Measurements from ENCODE around the gene KLHL21.

The KLHL21 gene

DNA sequence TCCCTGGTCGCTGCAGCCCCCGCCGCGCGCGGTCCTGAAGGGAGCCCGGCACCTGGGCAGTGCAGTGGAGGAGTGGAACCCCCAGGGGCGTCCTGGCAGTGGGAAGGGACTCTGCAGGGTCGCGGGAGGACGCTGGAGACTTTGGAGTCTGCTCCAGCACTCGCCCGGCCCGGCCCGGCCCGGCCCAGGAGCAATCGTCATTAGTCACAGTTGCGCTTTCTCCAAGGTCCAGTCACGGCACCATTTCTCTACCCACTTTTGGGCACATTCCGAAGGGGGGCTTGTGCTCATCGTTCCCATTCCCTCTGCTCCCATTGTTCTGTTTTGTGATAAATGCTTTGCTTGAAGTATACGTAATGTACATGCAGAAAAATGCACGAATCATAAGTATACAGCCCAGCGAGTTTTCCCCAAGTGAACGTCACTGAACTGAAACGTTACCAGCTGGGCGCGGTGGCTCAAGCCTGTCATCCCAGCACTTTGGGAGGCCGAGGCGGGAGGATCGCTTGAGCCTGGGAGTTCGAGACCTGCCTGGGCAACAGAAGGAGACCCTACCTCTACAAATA, 23.0 kb upstream of the KLHL21 start:
- peak; percentile 5 for DNase-seq (ENCODE audit: low spot score)

DNA sequence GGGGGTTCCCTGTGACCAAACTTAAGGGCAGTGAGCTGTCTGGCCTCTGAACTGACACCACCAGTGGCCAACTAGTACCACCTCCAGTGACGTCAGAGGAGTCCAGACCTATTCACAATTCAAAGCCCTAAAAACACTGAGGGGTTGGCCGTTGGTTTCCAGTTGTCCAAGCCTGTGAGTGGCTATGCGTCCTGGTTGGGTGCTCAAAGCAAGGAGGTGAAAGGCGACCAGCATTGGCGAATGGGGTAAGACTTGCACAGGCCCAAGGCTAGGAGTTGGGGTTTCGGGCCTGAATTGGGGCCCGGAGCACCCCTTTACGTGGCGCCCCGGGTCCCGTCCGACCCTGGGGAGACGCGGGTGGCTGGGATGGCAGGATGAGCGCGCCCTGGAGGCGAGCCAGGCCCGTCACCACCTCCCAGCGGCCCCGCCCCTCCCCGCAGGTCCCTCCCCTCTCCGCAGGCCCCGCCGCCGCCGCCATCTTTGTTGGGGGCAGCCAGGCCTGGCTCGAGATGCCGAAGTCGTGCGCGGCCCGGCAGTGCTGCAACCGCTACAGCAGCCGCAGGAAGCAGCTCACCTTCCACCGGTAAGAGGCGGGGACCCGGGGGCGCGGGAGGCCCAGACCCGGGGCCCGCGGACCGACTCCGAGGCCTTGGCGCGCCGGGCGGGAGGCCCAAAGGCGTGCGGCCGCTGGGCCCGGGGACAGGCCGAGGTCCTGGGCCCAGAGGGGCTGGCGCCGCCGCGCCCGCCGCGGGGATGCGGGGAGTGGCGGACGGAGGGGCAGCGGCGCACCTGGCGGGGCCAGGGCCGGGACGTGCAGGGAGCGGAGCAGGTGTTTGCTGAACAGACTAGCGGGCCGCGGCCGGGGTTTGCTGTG, 22.3 kb upstream of the KLHL21 start, which contains the start of gene THAP3:
TSS of gene THAP3 (plus strand) at position 159 of the 874 bp plus-strand sequence. CDS start at position 510, 351 bp downstream.
- peak; percentile 83 for DNase-seq (ENCODE audit: low spot score)

DNA sequence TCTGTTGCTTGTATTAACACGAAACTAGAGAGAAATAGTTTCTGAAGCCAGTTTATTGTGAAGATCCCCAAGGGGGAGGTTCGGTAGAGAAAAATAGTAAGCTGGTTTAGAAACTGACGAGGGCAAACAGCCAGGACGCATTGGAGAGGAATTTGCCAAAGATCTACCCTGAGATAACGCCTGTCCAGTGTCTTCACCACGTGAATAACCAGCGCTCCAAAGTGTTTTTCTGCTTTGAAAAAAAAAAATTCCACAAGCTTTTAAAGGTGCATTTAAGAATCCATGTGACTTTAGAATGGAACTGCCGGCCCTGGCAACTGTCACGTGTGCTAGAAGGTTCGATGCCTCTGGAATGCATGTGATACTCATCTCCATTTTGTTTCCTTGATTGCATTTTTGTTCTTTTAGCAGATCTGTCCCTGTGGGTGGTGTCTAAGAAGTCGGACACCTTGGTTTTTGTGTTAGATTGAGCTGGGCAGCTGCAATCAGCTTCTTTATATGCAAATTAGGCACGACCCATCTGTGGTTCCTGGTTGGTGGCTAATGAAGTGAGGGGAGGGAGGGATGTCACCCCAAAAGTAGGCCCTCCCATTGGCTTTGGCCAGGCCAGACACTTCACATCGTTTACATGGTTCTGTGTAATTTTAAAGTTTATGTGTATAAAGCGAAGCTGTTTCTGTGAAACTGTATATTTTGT, 20.7 kb upstream of the KLHL21 start:
- DNase-seq (ENCODE audit: low spot score), result no peak

DNA sequence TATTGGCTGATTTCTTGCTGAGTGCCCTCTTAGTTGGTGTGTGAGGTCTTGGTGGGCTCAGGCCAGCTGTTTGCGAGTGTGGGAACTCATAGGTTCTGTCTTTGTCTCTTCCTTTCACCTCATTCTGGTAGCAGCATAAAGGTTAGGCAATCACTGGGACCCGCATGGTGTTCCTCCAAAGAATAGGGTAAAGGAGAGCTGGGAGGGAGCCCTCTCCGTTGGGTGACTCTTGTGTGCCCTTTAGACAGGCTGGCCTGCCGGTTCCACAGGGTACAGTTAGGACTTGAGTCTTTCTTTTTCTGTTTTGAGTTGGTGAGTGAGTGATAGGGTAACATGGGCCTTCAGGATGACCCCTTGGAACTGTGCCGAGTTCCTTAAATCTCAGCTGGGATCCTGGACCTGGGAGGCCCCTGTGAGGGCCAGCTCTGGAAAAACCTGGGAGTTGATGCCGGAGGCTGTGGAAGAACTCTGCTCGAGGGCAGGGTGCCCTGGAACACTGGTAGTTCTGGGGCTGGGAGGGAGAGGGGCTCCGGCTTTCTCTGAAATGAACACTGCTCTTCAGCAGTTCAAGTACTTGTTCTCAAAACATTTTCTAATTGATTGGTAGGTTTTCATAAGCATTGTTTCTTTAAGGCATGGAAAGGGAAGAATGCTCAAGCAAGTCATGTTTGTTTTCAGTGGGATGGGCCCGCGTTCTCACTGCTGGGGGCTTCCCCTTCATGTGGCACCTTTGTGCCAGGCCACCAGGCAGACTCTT, 19.9 kb upstream of the KLHL21 start:
- no peak for DNase-seq (ENCODE audit: low spot score)

DNA sequence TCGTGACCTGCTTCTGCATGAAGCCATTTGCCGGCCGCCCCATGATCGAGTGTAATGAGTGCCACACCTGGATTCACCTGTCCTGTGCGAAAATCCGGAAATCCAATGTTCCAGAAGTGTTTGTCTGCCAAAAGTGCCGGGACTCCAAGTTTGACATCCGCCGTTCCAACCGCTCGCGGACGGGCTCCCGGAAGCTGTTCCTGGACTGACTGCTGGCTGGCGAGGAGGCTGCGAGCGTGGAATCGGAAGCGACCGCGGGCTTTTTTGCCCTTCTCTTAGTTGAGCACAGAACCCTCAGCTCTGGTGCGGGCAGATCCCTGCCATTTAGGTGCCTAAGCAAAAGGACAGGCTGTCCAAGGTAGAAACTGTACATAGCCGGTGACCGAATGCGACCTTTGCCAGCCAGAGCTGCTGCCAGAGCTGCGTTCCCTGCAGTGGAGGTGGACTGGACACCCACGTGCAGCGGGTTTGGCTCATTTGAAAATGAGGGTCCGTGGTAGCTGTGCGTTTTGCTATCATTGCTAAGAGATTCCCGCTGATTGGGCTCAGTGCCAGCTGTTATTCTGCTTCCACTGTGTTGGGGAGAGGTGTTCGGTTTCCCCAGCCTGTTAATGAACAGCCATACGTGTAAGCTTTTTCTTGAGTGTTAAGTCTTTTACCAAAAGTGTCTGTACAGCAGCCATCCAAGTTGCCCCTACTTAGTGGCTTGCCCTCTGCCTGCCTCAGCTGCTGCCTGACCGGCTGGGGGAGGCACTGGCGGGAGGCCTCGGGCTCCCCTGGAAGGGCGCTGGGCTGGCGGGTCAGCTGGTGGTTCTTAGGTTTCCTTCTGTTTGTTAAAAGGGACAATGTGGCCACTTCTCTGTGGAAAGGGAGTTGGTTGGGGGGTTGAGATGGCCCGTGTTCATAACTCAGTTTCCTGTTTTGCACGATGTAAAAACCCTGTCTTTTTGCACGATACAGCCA, 19.0 kb upstream of the KLHL21 start:
- no peak for DNase-seq (ENCODE audit: low spot score)

DNA sequence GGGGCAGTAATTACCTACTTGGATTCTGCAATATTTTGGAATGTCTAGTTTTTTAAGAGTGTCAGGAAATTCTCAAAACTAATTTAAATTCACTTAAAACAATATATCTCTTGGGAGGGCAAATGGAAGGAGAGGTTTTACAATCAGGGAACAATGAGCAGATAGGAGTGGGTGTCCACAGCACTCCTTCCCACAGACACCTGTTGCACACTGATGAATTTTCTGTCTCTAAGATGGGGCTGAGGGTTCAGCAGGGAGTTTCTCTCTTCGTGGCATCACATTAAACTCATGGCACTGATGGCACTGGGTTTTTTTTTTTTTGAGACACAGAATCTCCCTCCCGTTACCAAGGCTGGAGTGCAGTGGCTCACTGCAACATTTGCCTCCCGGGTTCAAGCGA, 16.4 kb upstream of the KLHL21 start:
- no peak for DNase-seq (ENCODE audit: low spot score)

DNA sequence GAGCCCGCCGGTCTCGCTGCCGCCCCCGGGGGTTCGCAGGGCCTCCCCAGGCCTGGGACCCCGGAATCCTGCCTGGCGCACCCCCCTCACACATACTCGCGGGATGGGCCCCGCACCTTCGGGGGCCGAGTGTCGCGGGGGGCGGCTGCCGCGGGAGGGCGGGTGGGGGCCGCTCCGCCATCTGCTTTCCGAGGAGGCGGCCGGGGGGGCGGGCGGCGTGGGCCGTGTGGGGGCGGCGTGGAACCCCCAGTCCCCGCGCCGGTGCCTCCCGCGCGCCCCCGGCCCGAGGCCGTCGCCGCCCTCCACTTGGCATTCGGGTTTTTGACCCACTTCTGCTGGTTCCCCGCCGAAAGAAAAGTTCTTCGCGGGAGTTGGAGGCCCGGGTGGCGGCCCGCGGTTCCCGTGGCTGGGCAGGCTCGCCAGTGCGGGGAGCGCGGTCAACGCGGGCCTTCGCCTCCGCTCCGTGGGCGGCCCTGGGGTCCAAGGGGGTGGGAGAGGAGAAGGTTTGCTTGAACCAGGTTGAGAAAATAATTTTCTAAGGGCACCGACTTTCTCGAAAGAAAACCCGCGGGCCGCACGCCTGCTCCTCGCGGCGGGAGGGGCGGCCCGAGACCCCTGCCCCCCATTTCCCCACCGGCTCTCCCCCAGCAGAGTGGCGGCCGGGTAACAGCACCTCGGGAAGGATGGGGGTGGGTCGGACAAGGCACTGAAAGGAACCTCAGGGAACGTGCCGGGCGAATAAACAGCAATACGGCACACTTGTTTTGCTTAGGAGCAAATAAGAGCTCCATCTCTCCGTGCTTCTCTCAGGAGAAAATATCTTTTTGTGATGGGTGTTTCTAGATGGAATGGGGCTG, 12.5 kb upstream of the KLHL21 start:
- no peak for DNase-seq (ENCODE audit: low spot score)

DNA sequence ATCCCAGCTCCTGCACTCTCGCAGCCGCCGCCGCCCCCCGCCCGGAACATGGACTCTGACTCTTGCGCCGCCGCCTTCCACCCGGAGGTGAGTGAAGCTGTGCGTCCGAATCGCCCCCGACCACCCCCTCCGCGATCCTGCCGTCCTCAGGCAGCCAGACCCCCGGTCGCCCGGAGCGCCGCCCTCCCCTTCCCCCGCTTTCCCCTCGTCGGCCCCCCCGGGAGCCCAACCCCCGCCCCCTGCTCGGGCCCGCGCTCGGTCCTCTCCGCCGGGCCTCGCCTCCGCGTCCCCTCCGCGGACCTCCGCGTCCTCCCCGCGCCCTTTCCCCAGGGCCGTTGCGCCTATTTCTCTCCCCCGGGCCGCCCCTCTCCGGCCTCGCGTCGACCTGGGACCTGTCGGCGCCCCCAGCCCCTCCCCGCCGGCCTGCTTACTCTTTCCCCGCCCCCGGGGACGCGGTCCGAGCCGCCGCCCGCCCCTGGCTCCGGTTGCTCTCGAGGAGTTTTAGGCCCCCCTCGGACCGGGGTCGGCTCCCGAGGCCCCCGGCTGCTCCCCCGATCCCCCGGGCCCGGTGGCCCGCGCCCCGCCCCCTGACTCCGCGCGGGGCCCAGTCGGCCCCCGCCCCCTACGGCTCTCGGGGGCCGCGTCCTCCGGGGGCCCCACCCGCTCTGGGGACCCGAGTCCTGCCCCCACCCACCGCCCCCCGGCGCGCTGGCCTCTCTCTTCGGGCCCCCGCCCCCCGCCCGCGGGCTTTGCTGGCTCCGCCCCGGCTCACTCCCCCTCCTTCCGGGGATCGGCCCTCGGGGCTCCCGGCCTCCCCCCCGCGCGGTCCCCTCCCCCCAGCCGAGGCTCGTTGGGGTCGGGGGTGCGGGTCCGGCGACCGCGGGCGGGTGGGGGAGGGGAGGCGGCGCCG, 11.6 kb upstream of the KLHL21 start:
- DNase-seq (ENCODE audit: low spot score), result no peak

DNA sequence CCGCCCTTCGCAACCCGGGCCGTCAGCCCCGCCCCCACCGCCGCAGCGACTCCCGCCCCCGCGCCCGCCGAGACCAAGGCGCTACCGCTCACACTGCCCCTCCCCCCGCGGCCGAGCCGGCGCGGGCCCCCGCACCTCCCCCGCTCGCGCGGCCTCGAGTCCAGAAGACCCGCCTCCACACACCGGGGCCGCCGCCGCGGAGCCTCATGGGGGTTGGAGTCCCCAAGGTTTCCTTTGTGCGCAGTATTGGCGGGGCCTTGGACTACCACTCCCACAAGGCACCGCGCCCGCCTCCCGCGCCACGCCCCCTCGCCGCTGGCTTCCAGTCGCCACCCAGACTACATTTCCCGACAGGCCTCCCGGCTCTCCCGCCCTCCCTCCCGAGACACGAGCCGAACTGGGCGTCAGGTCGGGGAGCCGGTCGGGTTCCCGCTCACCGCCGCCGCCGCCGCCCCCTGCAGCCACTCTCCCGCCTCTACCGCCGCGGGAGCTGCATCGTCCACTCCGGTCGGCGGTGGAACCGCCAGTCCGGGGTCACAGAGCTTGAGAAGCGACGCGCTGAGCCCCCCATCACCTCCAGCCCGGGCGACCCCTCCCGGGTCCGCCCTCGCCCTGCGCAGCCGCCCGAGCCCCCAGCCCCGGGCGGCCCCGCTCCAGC, 10.8 kb upstream of the KLHL21 start, which contains the start of gene PHF13:
TSS of gene PHF13 (plus strand) at position 371 of the 658 bp plus-strand sequence. CDS start 336 bp downstream, outside the sequence.
- DNase-seq (ENCODE audit: low spot score), result peak; percentile 99

DNA sequence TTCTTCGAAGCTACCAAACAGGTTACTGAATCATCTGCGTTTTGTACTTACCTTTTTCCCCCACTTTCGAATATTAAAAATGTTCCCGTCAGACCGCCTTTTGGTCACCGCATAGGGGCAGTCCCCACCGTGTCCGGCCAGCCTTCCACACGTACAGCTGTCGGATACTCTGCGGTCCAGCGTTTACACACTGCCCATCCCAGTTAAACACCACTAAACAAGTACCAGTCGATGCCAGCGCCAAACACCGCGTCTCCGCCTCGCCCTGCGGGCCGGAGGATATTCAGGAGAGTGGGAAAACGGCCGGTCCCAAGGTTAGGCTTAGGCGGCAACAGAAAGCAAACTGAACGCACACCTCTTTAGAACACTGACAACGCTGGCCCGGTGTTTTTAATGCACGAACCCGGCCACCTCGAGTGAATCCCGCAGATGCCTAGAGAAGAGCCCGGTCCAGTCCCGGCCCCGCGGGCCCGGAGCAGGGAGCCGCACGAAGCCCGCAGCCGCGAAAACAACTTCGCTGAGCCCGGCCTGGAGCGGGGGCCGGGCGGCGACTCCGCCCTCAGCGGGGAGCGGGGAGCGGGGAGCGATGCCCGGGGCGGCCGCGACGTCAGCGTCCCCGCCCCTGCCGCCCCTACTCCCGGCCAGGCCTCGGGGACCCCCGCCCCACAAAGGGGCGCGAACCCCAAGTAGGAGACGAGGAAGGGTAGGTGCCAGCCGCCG, 10.1 kb upstream of the KLHL21 start:
- DNase-seq (ENCODE audit: low spot score), result no peak

DNA sequence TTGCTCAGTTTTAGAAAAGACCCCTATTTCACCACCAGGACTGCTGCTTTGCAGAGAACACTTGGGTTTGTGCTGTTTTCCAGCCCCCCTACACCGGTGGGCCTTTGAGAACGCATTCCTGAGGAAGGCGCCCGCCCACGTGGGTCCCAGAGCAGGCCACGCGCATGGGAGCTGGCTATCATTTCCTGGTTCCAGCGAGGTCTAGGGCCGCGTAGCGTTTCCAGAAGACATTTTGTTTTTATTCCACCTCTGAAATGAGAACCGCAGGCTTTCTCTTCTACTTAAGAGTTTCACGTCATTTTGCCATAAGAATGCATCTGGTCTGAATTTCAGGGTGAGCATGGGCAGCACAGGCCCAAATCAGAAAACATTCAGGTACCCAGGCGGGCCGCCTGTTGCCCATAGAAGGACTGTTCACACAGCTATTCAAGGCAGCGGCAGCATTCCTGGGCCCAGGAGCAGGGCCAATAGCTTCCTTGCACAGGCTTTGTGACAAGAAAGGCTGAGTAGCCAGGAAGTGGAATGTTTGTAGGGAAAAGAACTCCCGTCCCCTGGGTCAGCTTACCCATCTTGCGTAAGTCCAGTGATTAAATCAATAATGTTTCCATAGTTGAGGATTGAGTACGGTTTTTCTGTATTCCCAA, 1.4 kb upstream of the KLHL21 start:
- DNase-seq (ENCODE audit: low spot score), result peak; percentile 47

DNA sequence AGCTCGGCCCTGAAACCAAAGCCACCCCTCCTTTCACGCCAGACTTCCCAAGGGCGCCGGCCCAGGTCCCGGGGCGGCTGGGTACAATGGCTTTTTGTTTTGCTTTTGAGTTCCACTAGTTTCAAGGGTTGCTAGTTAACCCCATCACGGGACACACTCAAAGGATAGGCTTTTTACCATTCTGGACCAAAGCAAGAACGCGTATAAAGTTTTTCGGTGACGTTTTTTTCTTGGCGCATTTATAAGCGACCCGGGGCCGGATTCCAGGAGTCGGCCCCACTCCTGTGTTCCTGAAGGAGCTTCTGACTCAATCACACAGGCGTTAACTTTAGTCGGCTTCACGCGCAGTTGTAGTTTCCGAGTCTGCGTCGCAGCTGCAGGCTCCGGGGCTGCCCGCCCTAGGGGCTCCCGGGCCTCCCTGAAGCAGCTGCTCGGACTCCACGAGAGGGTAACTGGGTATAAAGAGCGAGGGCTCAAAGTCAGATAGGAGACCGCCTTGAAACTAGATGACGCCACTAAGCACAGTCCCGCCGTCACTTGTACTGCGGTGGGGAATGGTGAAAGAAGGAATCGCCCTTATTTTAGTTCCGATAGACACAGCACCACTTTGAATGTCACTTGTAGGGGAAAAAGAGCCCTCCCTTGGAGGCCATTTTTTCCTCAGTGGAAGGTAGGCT, 707 bp upstream of the KLHL21 start:
- DNase-seq (ENCODE audit: low spot score), result peak; percentile 53

DNA sequence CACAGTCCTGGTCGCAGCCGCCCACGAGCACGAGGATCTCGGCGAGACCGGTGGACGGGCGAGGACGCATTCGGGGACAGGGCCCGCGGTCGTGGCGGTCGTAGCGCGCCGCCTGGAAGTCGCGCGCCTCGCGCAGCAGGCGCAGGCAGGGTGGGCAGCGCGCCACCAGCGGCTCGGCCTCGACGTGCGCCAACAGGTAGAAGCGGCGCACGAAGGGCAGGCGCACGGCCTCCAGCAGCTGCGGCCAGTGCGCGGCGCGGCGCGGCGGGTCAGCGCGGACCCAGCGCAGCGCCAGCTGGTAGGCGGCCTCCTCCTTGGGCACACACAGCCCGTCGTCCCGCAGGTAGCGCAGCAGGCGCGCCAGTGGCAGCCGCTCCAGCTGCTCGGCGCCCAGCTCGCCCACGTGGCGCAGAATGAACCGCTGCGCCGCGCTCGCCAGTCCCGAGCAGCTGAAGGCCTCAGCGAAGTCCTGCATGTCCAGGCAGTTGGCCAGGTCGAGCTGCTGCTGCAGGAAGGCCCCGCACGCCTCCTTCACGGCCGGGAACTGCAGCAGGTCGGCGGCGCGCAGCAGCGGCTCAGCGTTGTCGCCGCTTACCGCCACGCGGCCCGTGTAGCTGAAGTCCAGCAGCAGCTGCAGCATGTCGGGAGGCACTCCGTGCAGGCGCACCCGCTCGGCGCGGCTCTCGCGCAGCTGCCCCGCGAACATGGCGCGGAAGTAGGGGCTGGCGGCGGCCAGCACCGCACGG, 573 bp downstream of the KLHL21 start:
- peak; percentile 29 for DNase-seq (ENCODE audit: low spot score)

DNA sequence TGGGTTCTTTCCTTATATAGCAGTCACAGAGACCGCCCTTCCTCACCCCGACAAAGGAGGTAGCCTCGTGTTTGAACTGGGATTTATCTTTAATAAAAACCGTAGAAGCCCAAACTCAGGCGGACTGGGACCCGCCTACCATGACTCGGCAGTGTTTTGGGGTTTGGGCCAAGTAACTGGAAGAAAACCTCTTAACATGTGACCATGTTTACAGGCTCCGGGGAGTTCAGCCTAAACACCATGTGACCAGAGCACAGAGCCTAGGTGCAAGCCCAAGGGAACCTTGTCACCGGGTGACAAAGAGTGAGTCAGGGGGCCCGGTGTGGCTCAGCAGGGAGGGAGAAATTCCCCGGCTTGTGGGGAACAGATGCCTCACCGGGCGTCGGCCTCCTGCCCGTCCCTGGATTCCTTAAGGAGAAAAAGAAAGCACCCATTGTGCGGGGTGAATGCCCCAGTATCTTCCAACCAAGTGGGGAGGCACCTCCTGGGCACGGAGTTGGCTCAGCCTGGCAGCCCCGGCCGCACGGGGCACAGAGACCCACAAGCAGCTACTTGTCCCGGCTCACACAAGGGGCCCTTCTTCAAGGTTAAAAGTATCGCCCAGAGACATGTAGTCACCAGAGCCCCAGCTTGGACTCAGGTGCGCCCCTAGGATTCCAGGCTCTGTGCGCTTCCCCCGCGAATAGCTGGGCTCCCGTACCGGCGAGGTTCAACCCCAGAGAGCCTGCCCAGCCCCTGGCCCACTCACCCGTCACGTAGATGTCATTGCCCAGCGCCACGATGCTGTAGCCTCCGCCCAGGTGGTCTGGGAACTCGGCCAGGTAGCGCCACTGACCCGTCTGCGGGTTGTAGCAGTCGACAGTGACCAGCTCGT, 1.4 kb downstream of the KLHL21 start:
- DNase-seq (ENCODE audit: low spot score), result peak; percentile 91

All from LoVo (cell line).